Measurements from ENCODE around the gene MTOR. TPM values are rescaled to one million over a fixed set of nuclear protein-coding genes. Genes with fewer than 3 reads are reported as not detected.

The MTOR gene
- total RNA-seq, 1 donor from 2014 or later = 43.6 TPM

DNA sequence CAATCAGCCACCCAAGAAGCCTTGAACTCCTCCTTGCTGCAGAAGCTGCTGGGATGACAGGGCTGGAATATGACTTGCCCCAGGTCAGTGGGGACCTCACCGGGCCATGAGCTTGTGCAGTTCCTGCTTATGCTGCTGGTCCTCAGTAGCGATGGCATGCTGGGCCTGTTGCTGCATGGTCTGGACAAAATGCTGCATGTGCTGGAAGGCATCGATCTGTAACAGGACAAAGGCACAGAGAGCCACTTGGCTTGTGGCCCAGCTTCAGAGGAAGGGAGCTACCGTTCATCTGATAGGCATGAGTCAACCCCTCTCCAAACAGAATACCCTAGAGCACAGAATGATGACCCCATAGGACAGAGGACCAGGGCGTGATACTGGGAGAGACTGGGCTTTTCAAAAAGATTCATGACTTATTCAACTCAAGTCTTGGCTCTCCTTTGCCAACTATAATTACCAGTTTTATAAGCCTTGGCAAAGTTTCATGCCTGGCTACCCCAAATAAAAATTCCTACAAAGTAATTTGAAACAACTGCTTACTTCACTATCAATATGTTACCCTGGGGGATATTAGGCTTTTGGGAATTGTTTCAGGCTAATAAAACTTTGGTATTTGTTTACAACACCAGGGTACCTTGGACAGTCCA, 128.0 kb downstream of the MTOR start:
- H3K4me3 Mint-ChIP-seq (ENCODE audit: unreplicated experiment) = no peak overlapping the region
- FAIRE-seq = no peak
- peaks cover 13% of the 10 kb centered on the region for H3K4me1 ChIP-seq (ENCODE audit: insufficient read depth, low read length)
- H3K4me2 ChIP-seq (ENCODE audit: low read length) = peak overlapping the region; percentile 1
- H3K9me3 Mint-ChIP-seq (ENCODE audit: unreplicated experiment) = no peaks in the 10 kb centered on the region
- no peaks in the 10 kb centered on the region for H3K27me3 Mint-ChIP-seq (ENCODE audit: low read depth, unreplicated experiment)
- H3K36me3 Mint-ChIP-seq (ENCODE audit: low read depth, unreplicated experiment) = peaks cover 26% of the 10 kb centered on the region
- DNase-seq (ENCODE audit: low read depth) = peak; percentile 10
- peaks cover 3% of the 10 kb centered on the region for H3K4me1 Mint-ChIP-seq (ENCODE audit: low read depth, unreplicated experiment)
- H3K9me3 ChIP-seq (ENCODE audit: insufficient read depth, low read depth, low read length) = no peaks in the 10 kb centered on the region
- H3K36me3 ChIP-seq (ENCODE audit: insufficient read depth, low read length) = peaks cover 30% of the 10 kb centered on the region
- H3K79me2 ChIP-seq (ENCODE audit: insufficient read depth, low read length) = no peaks in the 10 kb centered on the region
- H3K27ac ChIP-seq (ENCODE audit: low read depth, low read length) = no peak overlapping the region
- no peak overlapping the region for H3K4me3 ChIP-seq (ENCODE audit: insufficient read depth, low read depth, low read length)
- TF ChIP-seq EZH2 (IDR thresholded peaks at IDR 0.05; ENCODE audit: insufficient read depth, low read length) = no peak
- TF ChIP-seq, protein P1, sequence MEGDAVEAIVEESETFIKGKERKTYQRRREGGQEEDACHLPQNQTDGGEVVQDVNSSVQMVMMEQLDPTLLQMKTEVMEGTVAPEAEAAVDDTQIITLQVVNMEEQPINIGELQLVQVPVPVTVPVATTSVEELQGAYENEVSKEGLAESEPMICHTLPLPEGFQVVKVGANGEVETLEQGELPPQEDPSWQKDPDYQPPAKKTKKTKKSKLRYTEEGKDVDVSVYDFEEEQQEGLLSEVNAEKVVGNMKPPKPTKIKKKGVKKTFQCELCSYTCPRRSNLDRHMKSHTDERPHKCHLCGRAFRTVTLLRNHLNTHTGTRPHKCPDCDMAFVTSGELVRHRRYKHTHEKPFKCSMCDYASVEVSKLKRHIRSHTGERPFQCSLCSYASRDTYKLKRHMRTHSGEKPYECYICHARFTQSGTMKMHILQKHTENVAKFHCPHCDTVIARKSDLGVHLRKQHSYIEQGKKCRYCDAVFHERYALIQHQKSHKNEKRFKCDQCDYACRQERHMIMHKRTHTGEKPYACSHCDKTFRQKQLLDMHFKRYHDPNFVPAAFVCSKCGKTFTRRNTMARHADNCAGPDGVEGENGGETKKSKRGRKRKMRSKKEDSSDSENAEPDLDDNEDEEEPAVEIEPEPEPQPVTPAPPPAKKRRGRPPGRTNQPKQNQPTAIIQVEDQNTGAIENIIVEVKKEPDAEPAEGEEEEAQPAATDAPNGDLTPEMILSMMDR (IDR thresholded peaks at IDR 0.05; ENCODE audit: insufficient read depth, low read depth, low read length) = no peak
- H2AFZ ChIP-seq (ENCODE audit: low read depth, low read length) = no peak overlapping the region
- H4K20me1 ChIP-seq (ENCODE audit: insufficient read depth, low read length) = no peaks in the 10 kb centered on the region
- no peak overlapping the region for H3K27ac Mint-ChIP-seq (ENCODE audit: unreplicated experiment)
- no peaks in the 10 kb centered on the region for H3K27me3 ChIP-seq (ENCODE audit: insufficient read depth, low read length)
- H3K9ac ChIP-seq (ENCODE audit: low read length) = no peak overlapping the region

DNA sequence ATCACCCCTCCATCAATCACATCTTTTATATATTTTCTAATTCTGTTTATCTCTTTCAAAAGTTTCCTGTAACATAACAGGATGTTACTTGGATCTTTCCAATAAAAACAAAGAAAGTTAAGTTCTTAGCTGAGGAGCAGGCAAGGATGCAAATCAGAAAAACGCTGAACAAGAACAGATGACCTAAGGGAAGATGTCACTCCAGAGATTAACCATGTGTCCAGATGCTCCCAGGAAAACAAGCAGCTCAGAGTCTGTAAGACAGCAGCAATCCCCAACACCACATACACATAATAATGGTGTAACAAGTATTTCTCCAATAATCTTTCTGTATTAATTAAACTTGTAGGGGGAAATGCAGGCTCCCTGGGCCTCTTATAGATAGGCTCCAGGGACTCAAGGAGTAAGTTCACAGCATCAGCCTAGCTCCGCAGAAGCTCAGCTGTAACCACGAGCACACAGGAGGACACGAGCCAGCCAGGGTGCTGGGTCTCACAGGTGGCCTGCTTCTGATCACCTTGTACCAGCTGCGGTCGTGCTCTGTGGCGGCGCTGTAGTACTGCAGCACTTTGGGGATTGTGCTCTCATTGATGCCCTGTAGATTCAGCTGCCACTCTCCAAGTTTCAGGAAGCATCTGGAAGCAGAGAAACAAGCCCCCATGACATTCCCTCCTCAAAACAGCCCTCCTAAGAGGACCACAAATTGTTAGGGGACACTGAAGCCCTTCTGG, 129.6 kb downstream of the MTOR start:
- Histone ChIP-seq H2AFZ (ENCODE audit: low read depth, low read length) (no peak overlapping the region), H3K27me3 (ENCODE audit: insufficient read depth, low read length) (no peaks in the 10 kb centered on the region), H3K79me2 (ENCODE audit: insufficient read depth, low read length) (no peaks in the 10 kb centered on the region), H3K4me2 (ENCODE audit: low read length) (no peak overlapping the region), H3K9me3 (ENCODE audit: insufficient read depth, low read depth, low read length) (no peaks in the 10 kb centered on the region), H3K9ac (ENCODE audit: low read length) (no peak overlapping the region), H3K27ac (ENCODE audit: low read depth, low read length) (no peak overlapping the region), H4K20me1 (ENCODE audit: insufficient read depth, low read length) (no peaks in the 10 kb centered on the region), H3K36me3 (ENCODE audit: insufficient read depth, low read length) (peaks cover 35% of the 10 kb centered on the region), H3K4me1 (ENCODE audit: insufficient read depth, low read length) (peaks cover 9% of the 10 kb centered on the region), H3K4me3 (ENCODE audit: insufficient read depth, low read depth, low read length) (no peak overlapping the region)
- FAIRE-seq (no peak), DNase-seq (ENCODE audit: low read depth) (no peak)
- no peaks in the 10 kb centered on the region for H3K27me3 Mint-ChIP-seq (ENCODE audit: low read depth, unreplicated experiment)
- no peak for TF ChIP-seq EZH2 (IDR thresholded peaks at IDR 0.05; ENCODE audit: insufficient read depth, low read length)
- TF ChIP-seq, protein P1 (IDR thresholded peaks at IDR 0.05; ENCODE audit: insufficient read depth, low read depth, low read length) = no peak
- peaks cover 30% of the 10 kb centered on the region for H3K36me3 Mint-ChIP-seq (ENCODE audit: low read depth, unreplicated experiment)
- no peak overlapping the region for H3K27ac Mint-ChIP-seq (ENCODE audit: unreplicated experiment)
- no peaks in the 10 kb centered on the region for H3K9me3 Mint-ChIP-seq (ENCODE audit: unreplicated experiment)
- peaks cover 3% of the 10 kb centered on the region for H3K4me1 Mint-ChIP-seq (ENCODE audit: low read depth, unreplicated experiment)
- no peak overlapping the region for H3K4me3 Mint-ChIP-seq (ENCODE audit: unreplicated experiment)

DNA sequence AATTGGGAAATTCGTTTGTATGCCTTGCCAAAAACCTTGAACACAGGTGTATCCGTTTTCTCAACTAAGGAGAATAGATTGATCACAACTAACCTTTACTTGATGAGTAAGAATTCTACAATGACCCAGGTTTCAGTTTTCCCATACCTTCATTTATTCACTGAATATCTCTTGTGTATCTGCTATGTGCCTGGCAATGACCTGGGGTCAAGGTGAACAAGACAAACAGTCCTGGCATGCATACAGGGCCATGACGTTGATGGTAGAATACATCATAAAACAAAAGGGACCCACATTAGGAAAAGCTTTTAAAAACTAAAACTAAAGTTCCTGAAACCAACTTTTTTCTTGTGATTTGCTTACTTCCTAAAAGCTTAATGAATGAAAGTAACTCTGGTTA, 130.5 kb downstream of the MTOR start:
- Histone ChIP-seq H3K9me3 (ENCODE audit: insufficient read depth, low read depth, low read length) (no peaks in the 10 kb centered on the region), H3K9ac (ENCODE audit: low read length) (no peak overlapping the region), H2AFZ (ENCODE audit: low read depth, low read length) (no peak overlapping the region), H3K79me2 (ENCODE audit: insufficient read depth, low read length) (no peaks in the 10 kb centered on the region), H3K4me1 (ENCODE audit: insufficient read depth, low read length) (peaks cover 9% of the 10 kb centered on the region), H3K36me3 (ENCODE audit: insufficient read depth, low read length) (peaks cover 41% of the 10 kb centered on the region), H3K4me3 (ENCODE audit: insufficient read depth, low read depth, low read length) (no peak overlapping the region), H4K20me1 (ENCODE audit: insufficient read depth, low read length) (no peaks in the 10 kb centered on the region), H3K4me2 (ENCODE audit: low read length) (no peak overlapping the region), H3K27ac (ENCODE audit: low read depth, low read length) (no peak overlapping the region), H3K27me3 (ENCODE audit: insufficient read depth, low read length) (no peaks in the 10 kb centered on the region)
- DNase-seq (ENCODE audit: low read depth) (no peak), FAIRE-seq (no peak)
- TF ChIP-seq, protein P1 (IDR thresholded peaks at IDR 0.05; ENCODE audit: insufficient read depth, low read depth, low read length) = no peak
- no peak for TF ChIP-seq EZH2 (IDR thresholded peaks at IDR 0.05; ENCODE audit: insufficient read depth, low read length)
- H3K27me3 Mint-ChIP-seq (ENCODE audit: low read depth, unreplicated experiment) = no peaks in the 10 kb centered on the region
- no peaks in the 10 kb centered on the region for H3K9me3 Mint-ChIP-seq (ENCODE audit: unreplicated experiment)
- H3K4me1 Mint-ChIP-seq (ENCODE audit: low read depth, unreplicated experiment) = peaks cover 3% of the 10 kb centered on the region
- no peak overlapping the region for H3K4me3 Mint-ChIP-seq (ENCODE audit: unreplicated experiment)
- no peak overlapping the region for H3K27ac Mint-ChIP-seq (ENCODE audit: unreplicated experiment)
- H3K36me3 Mint-ChIP-seq (ENCODE audit: low read depth, unreplicated experiment) = peaks cover 31% of the 10 kb centered on the region
